NCI-H345 (cell line): ENCODE measurements around the gene CCDC146.
A peak's percentile ranks its signal among the peaks of the same experiment; 100 is the strongest.

Source experiments
- DNase-seq: peaks from one replicate; lab custom pipeline; 2025; lab: John Stamatoyannopoulos, UW

CCDC146 gene

GRCh38 chr7:77293046-77293445, 170.6 kb downstream of the CCDC146 start:
- no peak for DNase-seq

- DNase-seq = no peak
Observed at GRCh38 chr7:77295549-77295948, 173.1 kb downstream of the CCDC146 start.

GRCh38 chr7:77306231-77307067, 184.0 kb downstream of the CCDC146 start:
- DNase-seq = no peak

- no peak for DNase-seq
Observed at GRCh38 chr7:77308792-77309191, 186.4 kb downstream of the CCDC146 start.

- no peak for DNase-seq
Observed at GRCh38 chr7:77309714-77310220, 187.4 kb downstream of the CCDC146 start.

- no peak for DNase-seq
Observed at GRCh38 chr7:77310982-77311381, 188.6 kb downstream of the CCDC146 start.

- no peak for DNase-seq
Observed at GRCh38 chr7:77313085-77313484, 190.7 kb downstream of the CCDC146 start.

- DNase-seq = no peak
Observed at GRCh38 chr7:77313876-77314480, 191.6 kb downstream of the CCDC146 start.

GRCh38 chr7:77315182-77315591, 192.8 kb downstream of the CCDC146 start:
- no peak for DNase-seq

- no peak for DNase-seq
Observed at GRCh38 chr7:77316219-77316978, 194.0 kb downstream of the CCDC146 start.

GRCh38 chr7:77318019-77318418, 195.6 kb downstream of the CCDC146 start:
- DNase-seq = no peak

- no peak for DNase-seq
Observed at GRCh38 chr7:77320137-77320536, 197.7 kb downstream of the CCDC146 start.

GRCh38 chr7:77320714-77321113, 198.3 kb downstream of the CCDC146 start:
- DNase-seq = no peak

GRCh38 chr7:77321300-77321699, 198.9 kb downstream of the CCDC146 start:
- DNase-seq = no peak

GRCh38 chr7:77326131-77326530, 203.7 kb downstream of the CCDC146 start:
- no peak for DNase-seq

GRCh38 chr7:77327067-77327931, 204.9 kb downstream of the CCDC146 start:
- DNase-seq = peak; percentile 5

GRCh38 chr7:77327932-77328628, 205.7 kb downstream of the CCDC146 start:
- no peak for DNase-seq

GRCh38 chr7:77328669-77329068, 206.3 kb downstream of the CCDC146 start:
- DNase-seq = no peak

GRCh38 chr7:77329466-77330168, 207.2 kb downstream of the CCDC146 start:
- DNase-seq = no peak

GRCh38 chr7:77330169-77330882, 207.9 kb downstream of the CCDC146 start:
- DNase-seq = no peak
